ENCODE measurements around the gene PET100.

Gene PET100

GRCh38 chr19:7612282-7613274 lies 17.0 kb upstream of the PET100 start:
- DNase-seq (ENCODE audit: low read depth, low spot score) = no peak

GRCh38 chr19:7614859-7615741 lies 14.5 kb upstream of the PET100 start:
- DNase-seq (ENCODE audit: low read depth, low spot score) = no peak

DNA sequence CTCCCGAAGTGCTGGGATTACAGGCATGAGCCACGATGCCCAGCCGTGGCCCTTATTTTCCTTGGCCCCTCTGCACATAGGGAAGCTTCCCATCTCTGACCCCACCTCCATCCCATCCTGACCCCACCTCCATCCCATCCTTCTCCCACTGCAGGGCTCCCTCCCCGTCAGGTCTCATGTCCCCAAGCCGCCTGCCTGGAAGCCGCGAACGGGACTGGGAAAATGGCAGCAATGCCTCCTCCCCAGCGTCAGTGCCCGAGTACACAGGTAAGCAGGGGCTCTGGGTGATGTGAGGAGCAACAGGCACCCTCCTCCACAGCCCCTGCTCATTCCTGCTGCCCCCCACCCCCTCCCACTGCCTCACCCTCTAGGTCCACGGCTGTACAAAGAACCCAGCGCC lies 12.4 kb upstream of the PET100 start:
- DNase-seq (ENCODE audit: low read depth, low spot score) = no peak

GRCh38 chr19:7617735-7618134 lies 11.9 kb upstream of the PET100 start:
- DNase-seq (ENCODE audit: low read depth, low spot score) = no peak

GRCh38 chr19:7618348-7618747 lies 11.2 kb upstream of the PET100 start:
- DNase-seq (ENCODE audit: low read depth, low spot score) = no peak

GRCh38 chr19:7618771-7619510 lies 10.7 kb upstream of the PET100 start:
- DNase-seq (ENCODE audit: low read depth, low spot score) = no peak

- DNase-seq (ENCODE audit: low read depth, low spot score) = no peak
Measured at GRCh38 chr19:7619671-7620441, 9.7 kb upstream of the PET100 start.

DNA sequence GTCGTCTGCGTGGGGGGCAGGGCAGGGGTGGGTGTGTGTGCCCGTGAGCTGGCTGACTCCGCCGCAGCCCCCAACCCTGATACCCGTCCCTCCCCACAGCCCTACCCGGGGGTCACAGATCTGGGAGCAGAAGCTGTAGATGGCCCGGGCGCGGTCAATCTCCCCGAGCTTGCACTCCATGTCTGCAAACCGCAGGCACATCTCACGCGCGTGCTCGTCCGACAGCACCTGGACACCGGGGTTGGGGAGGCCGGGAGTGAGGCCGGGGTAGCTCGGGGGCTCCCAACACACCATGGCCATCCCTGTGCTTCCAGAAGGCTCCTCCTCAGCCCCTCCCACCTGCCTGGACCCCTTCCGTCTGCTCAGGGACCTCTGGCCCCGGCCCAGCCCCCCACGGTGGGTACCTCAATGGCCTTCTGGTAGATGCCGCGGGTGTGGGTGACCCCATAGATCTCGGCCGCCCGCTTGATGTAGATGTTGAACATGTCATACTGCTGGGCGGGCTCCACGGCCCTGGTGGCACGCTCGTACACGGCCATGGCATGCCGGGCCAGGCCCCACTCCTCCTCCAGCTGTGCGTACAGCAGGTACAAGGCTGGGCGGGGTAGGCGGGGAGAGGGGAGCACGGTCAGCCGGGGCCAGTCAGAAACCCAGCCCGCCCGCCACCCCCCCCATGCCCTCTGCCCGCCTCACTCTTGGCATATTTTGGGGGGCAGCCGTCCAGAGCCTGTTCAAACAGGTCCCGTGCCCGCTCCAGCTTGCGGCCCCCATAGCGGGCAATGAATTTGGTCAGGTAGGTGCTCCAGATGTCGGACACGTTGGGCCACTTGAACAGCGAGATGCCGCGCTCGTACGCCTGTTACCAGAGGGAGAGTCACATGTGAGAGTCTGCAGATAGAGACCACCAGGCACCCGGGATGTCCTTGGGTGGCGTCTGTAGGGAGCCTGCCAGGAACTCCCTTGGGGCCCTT lies 8.9 kb upstream of the PET100 start:
- DNase-seq (ENCODE audit: low read depth, low spot score) = no peak

DNA sequence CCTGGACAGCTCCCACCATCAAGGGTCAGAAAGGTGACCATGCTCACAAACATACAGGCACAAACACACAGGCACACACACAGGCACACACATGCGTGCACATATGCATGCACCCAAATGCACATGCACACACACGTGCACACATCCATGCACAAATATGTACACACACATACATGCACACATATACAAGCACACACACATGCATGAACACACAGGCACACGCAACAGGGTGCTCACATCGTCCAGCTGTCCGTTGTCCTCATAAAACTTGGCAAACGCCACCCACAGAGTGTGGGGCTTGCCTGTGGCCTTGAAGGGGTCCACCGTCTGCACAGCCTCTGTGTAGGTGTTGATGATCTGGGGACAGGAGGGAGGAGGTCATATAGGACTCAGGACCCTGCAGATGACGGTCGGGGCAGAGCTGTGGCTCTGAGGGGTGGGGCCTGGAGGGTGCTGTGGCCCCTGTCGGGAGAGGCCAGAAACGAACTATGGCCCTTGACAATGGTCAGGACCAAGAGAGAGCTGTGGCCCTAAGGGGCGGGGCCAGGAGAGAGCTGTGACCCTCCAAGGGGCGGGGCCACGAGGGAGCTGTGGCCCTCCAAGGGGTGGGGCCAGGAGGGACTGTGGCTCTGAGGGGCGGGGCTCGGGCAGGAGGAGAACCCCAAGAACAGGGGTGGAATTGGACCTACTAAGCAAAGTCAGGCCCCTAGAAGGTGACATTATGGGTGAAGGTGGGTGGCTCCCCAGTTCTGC lies 6.5 kb upstream of the PET100 start:
- no peak for DNase-seq (ENCODE audit: low read depth, low spot score)

DNA sequence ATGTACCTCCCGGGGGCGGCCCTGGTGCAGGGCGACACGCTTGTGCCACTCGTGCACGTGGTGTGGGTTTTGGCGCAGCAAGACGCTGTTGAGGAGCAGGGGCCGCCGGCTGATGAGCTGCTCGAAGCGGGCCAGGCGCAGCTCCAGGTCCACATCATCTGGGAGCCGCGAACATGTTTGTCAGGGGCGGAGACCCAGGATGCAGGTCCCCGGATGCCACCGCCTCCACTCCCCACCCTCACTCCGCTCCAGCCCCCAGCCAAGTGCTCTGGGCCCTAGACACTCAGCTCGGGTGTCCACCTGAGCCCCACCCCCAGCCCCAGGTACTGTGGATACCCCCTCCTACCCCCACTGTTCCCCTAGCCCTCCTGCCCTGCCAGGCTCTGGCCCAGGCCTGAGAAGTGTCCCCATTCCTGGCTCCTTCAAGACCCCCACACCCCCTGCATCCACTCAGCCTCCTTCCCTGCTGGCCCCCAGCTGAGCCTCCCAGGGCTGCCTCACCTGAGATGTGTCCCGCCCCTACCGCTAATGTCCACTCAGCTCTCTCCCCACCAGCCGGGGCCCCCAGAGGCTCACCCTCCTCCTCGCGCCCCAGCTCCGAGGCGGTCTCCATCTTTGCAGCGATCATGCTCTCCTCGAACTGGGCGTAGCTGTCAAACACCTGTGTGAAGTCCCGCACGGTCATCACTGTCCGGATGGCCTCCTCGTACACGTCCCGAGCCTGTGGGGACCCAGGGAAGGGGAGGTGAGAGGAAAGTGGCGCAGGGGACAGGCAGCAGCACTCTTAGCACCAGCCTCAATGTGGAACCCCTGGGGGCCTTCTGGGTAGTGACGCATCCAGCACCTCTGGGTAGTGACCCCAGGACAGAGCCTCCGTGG lies 5.6 kb upstream of the PET100 start:
- DNase-seq (ENCODE audit: low read depth, low spot score) = no peak

GRCh38 chr19:7624810-7625209 lies 4.8 kb upstream of the PET100 start:
- no peak for DNase-seq (ENCODE audit: low read depth, low spot score)

- DNase-seq (ENCODE audit: low read depth, low spot score) = no peak
Measured at GRCh38 chr19:7625763-7626372, 3.7 kb upstream of the PET100 start.

DNA sequence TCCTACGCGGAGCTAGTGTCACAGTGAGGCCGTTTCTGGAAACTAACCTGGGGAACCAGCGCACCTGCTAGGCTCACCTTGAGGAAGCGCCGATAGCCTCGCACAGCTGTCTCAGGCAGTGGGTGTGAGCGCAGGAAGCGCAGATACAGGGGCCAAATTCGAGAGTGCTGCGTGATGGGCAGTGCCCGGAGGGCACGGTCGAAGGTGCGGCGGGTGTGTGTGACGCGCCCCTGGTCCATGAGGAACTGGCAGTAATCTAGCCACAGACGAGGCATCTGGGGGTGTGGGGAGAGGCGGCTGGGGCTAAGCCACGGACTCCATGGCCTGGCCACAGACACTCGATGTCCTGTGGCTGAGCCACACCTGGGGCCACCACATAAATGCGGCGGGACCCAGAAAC lies 2.4 kb upstream of the PET100 start:
- DNase-seq (ENCODE audit: low read depth, low spot score) = no peak

- DNase-seq (ENCODE audit: low read depth, low spot score) = no peak
Measured at GRCh38 chr19:7628589-7629311, 843 bp upstream of the PET100 start.

- DNase-seq (ENCODE audit: low read depth, low spot score) = no peak
Measured at GRCh38 chr19:7631577-7631976, 2.0 kb downstream of the PET100 start.

DNA sequence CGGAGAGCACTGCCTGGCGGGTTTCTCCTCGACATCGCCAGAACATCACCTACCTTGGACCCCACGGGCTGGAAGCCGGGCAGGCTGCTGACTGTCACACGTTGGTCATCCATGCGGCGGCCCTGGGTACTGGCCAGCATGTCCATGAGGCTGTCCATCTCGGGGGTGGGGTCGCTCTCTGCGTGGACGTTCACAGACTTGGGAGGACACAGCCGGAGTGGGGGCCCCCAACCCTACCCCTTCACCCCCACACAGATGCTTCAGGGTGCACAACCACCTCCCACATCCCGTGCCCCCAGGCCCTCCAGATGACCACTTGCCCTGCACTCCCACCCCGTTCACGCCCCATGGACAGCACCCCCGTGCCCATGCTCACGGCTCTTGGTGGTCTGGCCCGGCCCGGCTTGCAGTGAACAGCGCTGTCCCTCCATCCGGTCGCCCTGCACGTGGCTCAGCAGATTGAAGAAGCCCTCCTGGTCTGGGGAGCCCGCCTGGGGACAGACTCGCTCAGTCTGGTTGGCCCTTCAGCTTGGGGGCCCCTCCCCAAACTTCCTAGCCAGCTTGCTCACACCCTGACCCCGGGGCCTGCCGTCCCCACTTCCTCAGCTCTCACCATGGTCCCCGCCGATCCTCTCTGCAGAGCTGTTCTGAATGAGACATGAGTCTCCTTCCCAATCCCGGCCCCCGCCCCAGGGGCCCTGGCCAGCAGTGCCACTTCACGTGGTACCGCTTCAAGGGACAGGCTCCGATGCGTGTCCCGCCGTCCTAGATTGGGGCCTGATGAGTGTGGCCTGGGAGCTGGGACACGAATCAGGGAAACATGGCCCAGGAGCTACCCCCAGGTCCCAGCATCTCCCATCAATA lies 3.0 kb downstream of the PET100 start:
- no peak for DNase-seq (ENCODE audit: low read depth, low spot score)

All from iPS DF 19.7 (cell line).